Esophagus mucosa (tissue), 1 donor: ENCODE results near the gene WIPF3. TPM values are rescaled to one million over a fixed set of nuclear protein-coding genes. Genes with fewer than 3 reads are reported as not detected.

Experiments
- ATAC-seq: fragments of 200-7000 bp; cut with Tn5 transposase; one replicate; pipeline ENCODE4 v1.9.1; 2020
- total RNA-seq: library from RNA; stranded (reverse); gene quantifications from one replicate; pipeline ENCODE4 v1.2.4, GENCODE V29; 2023
- donor health status: DM: yes; HTN: yes; CAD: no.

The WIPF3 gene, protein sequence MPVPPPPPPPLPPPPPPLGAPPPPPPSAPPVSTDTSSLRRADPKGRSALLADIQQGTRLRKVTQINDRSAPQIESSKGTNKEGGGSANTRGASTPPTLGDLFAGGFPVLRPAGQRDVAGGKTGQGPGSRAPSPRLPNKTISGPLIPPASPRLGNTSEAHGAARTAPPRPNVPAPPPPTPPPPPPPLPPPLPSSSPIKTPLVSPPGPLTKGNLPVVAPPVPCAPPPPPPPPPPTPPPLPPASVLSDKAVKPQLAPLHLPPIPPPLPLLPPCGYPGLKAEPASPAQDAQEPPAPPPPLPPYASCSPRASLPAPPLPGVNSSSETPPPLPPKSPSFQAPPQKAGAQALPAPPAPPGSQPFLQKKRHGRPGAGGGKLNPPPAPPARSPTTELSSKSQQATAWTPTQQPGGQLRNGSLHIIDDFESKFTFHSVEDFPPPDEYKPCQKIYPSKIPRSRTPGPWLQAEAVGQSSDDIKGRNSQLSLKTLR
- 1.2 TPM for total RNA-seq

DNA sequence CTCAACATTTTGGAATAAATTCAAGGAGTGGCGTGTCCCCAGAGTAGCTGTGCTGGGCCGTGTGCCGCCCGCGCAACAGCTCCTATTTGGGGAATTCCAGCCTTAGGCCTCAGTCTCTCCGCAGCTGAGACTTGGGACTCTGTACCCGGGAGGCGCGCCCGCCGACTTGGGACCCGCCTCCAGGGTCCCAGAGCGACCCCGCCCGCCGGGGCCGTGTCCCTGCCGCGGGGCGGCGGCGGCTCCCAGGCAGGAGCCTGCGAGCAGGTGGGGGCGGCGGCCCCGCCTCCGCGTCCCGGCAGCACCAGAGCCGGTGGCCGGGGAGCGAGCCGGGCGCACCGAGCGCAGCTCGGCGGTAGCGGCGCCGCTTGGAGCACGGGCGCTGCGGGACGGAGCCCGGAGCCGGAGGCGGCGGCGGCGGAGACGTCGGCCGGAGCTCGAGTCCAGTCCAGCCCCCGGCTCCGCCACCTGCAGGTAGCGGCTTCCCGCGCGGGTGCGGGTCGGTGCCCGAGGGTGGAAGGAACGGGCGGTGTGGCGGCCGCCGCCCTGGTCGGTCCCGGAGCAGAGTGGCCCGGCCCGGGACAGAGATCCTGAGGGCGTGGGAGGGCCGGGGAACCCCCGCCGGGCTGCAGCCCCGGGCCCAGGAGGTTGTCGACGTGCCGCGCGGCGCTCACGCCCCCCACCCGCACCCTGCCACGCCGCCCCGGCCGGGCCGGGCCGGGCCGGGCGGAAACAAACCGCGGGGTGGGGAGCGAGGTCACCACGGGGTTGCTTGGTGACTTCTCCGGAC lies at the start of gene WIPF3:
Gene WIPF3 (plus strand): TSS at position 301 of the 787 bp plus-strand sequence. CDS start 28,217 bp downstream, outside the sequence.
- ATAC-seq, result peak; percentile 26

DNA sequence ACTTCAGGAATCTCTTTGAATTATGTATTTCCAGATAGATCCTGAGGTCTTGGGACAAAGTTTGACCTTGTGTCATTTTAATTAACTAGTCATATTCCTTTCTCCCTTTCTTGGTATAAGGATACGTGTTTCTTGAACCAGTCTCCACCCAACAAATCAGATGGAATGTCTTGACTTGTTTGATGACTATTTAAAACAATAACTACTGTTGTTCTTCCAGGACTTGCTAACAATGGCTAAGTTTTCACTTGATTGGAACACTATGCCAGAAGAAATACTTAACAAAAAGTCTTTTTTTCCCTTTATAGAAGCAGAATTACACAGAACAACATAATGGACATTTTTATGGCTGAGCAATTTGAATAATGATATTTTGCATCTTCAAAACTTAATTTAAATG lies 43.0 kb upstream of the WIPF3 start:
- no peak for ATAC-seq

DNA sequence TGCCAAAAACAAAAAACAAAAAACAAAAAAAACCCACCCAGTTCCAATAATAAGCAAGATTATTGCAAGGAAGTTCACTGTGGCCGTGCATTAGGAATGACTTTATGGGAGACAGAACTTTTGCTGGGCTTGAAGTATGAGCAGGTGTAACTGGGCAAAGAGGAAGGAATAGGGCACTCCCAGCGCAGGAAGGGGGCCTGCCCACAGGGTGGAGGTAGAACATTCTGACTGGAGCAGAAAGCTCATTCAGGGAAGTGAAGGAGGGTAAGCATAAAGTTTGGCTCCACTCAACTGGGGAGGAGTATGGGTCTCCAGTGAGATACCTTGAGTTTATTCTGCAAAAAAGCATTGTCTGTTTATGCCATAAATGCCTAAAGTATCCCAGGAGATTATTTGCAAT lies 42.1 kb upstream of the WIPF3 start:
- no peak for ATAC-seq

DNA sequence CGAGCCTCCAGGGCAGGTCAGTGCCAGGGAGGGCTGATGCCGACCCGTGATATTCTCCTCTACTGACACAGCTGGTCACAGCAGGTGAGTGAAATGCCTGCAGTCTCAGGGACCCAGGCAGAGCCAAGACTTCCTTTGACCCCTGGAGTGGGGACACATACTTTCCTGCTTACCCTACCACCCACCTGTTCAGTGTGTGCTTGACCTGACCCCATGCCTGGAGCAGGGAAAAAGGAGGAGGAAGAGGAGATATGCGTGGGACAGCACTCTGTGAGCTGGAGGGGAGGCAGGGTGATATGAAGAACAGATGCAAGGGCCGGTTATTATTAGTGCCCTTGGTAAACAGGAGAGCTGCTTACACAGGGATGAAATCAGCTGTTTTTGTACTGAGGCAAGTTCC lies 40.8 kb upstream of the WIPF3 start:
- no peak for ATAC-seq

DNA sequence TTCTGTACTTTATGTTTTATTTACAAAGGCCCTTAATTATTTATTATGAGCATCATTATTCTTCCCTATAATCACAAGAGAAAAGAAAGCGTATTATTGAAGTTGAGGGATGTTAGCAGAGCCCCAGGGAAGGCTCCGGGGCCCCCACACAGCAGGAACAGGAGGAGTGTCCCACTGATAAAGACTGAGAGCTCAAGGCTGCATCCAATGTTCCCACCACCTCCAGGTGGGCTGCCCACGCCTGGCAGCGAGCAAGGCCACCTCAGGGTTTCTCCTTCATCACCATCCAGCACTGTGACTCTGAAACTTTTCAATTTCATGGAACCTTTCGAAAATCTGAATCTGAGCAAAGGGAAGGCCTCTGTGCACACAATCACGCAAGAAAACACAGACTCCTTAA lies 35.9 kb upstream of the WIPF3 start:
- ATAC-seq, result no peak

DNA sequence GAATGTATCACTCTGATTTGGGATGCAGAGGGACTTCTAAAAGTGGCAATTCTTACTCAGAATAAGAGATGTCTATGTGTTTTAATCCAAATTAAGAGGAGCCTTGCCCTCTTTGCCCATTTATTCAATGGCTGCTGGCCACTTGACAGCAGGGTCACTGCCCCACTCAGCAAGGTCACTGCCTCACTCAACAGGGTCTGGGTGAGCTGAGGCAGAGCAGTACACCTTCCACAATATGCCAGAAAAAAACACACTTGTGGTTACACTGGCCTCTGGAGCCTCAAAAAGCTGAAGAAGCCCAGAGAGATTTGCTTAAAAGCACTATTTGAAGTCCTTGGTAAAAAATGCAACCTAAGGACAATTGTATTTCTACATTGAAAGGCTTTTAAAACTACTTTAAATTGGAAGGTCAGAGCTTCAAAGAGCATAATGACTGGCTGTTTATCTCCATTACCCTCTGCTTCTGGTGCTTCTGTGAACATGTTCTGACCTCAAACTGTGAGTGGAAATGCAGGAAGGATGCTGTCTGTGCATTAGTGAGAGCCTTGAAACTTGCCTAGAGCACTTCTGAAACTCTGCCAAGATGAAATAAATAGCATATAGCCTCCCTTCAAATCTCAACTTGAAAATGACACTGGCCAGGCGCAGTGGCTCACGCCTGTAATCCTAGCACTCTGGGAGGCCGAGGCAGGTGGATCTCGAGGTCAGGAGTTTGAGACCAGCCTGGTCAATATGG lies 35.1 kb upstream of the WIPF3 start:
- ATAC-seq, result no peak

DNA sequence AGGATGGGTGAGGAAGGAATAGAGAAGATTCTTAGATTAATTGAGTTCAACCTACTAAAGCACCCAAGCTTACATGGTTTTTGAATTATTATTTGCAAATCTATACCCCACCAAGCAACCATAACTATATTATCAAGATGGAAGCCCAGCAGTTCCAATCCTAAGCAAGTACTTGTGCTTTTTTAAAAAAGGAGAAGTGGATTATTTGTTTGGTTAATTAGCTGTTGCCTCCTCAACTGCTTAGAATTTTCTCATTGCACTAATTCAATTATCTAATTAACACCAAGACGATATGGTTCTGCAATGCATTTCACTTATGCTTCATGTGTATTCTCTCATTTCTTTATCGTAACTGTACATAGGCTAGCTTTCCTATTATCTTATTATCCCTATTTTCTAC lies 27.3 kb upstream of the WIPF3 start:
- no peak for ATAC-seq

DNA sequence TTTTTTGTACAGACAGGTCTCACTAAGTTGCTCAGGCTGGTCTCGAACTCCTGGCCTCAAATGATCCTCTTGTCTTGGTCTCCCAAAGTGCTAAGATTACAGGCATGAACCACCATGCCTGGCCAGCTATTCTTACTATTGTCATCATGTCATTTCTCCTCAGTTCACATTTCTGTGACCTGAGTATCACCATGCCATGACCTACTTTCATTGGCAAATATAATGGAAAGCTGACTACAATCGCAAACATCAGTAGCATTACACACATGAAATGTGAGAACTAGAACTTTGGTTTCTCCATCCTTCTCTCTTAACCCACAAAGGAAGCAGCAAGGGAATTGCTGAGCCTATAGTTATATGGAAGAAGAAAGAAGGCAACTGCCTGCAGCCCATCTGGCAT lies 26.0 kb upstream of the WIPF3 start:
- ATAC-seq, result no peak

DNA sequence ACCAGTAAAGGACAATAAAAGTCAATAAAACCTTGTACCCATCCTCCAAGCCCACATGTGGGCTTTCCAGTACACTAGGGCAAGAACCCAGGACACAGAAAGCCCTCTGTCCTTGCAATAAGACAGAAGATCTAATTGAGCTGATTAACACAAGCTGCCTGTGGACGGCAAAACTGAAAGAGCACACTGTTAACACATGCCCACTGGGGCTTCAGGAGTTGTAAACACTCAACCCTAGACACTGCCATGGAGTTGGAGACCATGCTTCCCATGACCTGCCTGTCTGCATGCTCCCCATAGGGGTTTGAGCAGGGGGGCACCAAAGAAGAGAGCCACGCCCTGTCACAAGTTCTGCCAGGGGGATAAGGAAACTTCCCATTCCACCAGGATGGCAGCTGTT lies 22.6 kb upstream of the WIPF3 start:
- no peak for ATAC-seq

DNA sequence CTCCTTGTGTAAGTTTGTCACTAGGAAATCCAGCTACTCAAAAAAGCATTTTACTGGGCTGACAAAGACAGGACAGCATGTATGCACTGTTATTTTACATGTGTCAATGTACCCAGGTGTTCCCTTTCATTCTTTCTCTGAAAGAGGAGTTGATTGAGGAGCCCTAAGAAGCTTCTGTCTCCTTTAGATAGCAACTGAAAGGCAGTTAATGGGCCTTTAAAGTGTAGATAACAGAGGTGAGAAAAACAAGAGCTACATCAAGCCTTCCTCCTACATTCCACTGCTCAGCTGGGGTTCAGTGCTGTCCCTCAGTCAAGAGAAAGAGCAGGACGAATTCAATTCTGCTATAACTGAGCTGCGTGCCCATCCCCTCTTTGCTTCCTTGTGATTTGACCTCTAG lies 12.8 kb upstream of the WIPF3 start:
- no peak for ATAC-seq

DNA sequence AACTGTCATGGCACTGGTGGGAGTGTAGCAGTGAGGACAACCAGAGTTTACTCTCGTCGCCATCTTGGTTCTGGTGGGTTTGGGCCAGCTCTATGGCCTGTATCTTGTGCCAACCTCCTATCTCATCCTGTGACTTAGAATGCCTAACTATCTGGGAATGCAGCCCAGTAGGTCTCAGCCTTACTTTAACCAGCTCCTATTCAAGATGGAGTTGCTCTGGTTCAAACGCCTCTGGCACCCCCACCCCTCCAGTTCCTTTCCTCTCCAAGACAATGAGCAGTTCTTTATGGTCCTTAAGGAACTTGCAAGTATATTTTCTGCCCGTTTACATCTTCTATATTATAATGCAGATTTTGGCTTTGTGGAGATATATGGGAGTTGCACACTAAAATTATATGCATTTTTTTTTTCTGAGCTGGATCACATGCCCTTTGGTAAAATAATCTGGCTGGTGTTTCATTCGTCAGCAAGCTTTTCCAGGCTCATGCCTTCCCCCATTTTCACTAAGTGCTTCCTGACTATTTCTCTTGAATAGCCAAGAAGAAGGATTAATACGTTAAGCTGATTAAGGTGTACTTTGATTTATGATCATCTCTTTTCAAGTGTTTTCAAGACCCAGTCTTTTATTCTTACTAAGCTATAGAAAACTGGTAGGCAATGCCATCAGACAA lies 11.2 kb upstream of the WIPF3 start:
- no peak for ATAC-seq

DNA sequence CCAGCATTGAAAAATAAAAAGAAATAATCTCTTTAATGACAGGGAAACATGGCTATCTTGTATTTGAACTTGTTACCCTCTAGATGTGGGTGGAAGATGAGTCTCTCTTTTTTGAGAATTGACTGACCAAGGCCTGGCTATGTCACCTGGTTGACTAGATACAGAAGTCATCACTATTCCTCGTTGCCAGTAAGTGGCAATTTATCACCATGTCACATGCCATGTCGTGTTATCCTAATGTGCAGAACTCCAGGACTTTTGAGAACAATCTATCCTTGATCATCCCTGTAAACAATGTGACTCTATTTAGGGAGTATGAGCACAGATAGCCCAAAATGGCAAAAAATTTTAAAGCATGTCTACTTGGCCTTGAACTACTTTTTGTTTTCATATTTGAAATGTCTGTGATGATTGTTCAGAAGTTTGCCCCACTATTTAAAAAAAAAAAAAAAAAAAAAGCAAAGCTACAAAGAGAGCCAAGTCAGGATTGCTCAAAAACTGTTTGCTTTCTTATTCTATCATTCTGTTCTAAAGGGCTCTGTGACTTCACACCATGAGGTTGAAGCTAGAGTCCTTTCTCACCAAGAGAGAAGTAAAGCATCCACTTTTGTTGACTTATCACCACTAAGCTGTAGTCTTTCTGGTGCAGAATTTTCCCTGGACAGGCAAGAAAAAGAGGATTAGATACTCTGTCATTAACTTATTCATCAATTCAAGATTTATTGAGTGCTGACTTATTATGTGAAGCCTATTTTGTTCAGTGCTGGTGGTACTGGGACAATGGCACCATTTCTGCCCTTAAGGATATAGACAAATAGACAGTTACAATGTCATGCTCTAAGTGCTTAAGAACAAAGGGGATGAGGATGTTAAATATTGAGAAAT lies 10.4 kb upstream of the WIPF3 start:
- no peak for ATAC-seq

DNA sequence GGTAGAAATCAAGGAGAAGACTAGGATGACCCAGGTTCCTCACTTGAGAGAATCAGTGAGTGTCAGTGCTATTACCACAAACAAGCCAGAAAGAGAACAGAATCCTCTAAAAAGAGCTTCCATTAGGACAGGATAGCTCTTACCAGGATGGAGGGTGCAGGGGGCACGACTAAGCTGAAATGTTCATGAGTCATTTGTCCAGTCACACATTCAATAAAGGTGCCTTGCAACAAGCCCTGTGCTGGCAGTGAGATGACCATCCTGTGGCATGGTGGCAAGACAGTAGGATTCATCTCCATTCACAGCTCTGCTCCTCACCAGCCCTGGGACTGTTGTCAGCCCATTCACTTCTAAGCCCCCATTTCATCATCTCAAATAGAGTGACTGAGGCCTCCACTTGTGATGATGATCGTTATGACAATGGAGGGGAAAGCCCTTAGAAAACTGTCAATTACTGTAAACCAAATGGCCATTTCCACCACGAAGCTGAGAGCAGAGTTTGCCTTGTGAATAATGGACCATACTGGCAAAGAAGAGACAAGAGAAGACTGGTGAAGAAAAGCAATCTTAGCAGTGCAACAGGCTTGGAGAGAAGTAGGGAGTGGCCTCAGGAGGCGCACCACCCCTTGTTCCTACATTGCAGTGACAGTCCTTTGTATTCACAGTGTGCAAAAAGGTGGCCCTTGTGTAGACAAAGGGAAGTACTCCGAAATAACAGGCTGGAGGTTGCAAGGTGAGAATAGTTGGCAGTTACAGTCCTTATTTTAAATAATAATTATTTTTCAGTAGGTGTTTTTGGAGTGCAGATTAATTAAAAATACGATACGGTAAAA lies 9.0 kb upstream of the WIPF3 start:
- no peak for ATAC-seq

DNA sequence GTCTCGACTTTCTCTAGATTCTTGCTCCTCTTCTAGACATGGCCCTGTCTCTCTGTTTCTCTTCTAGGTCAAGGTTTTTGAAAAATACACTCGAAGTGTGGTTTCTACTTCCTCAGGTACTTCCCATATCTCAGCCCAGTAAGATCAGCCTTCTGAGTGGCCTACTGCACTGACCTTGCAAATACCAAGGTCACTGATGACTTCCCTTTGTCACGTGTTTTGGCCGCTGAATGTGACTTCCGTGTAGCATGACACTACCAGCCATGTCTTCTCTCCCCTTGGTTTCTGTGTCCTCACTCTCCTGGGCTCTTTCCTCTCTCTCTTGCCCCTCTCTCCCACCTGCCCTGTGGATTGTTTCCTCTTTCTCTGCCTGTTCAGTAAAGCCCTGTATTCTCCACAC lies 7.9 kb upstream of the WIPF3 start:
- ATAC-seq, result no peak

DNA sequence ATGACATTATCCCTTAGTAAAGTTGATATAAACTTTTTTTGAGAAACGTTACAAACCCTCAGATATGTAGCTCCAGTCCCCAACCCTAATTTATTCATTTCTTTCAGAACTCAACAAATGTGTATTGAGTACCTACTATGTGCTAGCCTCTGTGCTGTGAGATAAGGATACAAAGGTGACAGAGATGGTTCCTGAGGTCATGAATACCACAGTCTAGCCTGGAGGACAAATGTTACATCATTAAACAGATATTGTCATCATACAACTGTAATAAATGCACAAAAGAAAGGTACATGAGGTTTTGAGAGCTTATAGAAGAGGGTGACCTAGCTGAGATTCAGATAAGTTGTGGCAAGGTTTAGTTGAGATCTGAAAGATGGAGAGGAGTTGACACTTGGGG lies 4.4 kb upstream of the WIPF3 start:
- no peak for ATAC-seq

DNA sequence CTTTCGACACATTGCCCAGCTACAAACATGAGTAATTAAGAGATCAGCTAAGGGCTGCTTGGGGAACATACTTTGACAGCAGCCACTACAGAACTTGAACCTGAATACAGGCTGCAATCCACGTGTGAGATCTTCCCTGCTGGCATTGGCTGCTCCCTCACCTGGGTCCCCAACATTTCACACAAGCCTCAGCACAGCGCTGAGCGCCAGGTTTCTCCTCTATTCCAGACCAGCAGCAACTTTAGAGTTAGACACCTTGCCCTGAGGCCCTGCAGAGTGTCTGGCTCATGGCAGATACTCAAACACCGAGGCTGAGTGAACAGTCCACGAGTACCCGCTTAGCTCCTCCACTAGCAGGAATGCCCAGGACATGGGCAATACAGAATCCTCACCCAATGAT lies 1.3 kb upstream of the WIPF3 start:
- no peak for ATAC-seq

DNA sequence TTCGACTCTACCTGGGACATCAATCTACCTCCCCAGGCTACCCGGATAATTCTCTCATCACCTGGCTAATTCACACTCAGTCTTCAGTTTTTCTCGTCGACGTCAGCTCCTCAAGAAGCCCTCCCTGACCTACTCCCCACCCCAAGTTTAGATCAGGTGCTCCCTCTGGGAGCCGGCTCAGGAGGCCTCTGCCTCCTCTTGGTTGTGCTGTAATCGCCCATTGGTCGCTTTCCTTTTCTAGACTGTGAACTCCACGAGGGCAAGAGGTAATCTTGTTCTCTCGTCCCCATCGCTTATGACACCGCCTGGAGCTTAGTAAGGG lies 461 bp upstream of the WIPF3 start:
- no peak for ATAC-seq

DNA sequence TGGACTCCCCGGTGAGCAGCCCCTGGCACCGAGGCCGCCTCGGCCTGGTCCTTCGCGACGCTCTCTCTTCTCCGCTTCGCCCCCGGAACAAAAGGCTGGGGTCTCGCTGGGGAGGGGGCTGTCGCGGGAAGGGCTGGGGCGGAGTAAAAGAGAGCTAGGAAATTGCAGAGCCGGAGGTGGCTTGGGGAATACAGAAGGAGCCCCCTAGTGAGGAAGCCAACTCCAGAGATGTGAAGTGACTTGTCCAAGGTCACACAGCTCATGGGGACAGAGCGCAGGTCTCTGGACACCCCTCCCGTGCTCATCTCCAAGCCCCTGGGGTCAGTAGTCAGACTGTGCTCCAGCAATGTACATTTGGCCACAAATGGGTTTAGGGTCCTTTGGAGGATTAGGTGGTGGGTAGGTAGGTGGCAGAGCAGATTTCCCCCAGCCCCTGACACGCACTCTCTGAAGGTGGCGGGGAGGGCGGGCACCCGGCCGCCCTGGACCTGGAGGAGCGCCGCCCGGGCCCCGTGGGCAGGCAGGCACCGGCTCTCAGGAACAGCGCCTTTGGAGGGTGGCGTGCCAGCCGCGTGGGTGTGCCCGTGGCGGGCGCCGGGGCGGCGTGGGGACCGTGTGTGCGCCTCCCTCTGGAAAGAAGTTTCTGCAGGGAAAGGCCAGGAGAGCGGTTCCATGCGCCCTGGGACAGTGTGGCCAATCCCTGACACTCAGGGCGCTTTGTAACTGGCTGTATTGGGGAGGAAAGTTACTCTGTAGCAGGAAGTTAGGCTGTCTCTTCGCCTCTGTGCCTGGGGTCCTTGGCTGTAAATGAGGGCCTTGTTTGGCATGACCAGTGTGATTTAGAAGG lies 910 bp downstream of the WIPF3 start:
- ATAC-seq, result peak; percentile 61

DNA sequence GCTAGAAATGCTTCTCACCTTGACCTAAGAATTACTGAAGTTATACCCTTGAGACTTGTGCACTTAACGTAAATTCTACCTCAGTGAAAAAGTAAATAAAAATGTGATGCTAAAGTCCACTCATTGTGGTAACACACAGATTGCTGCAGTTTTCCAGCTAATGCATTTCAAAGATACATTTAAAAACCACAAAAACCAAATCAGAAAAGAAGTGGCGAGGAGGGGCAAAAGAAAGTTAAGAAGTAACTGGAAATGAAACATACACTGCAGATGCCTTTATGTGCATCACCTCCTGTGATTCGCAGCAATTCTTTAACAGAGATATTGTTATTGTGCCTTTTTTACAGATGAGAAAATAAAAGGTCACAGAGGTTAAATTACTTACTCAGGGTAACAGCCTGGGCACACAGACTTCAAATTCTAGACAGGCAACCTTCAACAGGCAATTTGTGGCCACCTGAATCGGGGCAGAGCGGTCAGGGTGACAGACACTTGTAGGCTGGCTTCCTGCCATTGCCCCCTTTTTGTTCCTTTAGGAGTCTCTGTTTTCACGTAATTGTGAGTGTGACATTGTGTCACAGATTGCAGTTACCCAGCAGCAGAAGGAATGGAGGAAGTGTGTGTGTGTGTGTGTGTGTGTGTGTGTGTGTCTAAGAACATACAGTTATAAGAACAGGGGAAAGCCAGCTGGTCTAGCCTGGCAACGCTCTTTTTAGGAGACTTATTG lies 1.9 kb downstream of the WIPF3 start:
- no peak for ATAC-seq
